IMR-90 (cell line): ENCODE data around the gene PPP6R3. TPM values are rescaled to one million over a fixed set of nuclear protein-coding genes. Genes with fewer than 3 reads are reported as not detected.

Source experiments
- ATAC-seq: fragments of 200-7000 bp; cut with Tn5 transposase; 2 replicates; pipeline ENCODE4 v1.9.1; 2020; ENCODE audit warnings: low read depth, mild to moderate bottlenecking, moderate library complexity
- BruUV-seq: library from RNA; stranded (reverse); fragments of 400-500 nt; replicated peaks from 2 replicates; lab custom pipeline; 2021; lab: Mats Ljungman, UMichigan
- CTCF ChIA-PET: fragments of 300-600 bp; formaldehyde crosslinking; extraction: SDS; loops from one replicate; lab custom pipeline; 2021; ENCODE audit warnings: antibody characterized with exemption; lab: Yijun Ruan, JAX
- POLR2A ChIA-PET: fragments of 300-600 bp; sonication (Branson Sonifier 250); formaldehyde crosslinking; loops from one replicate; lab custom pipeline; 2022; ENCODE audit warnings: antibody characterized with exemption; ENCODE audit not compliant: unreplicated experiment; lab: Charles Lee
- DNase-seq: peaks from one replicate; pipeline ENCODE4 v3.0.0; 2013
- H2AFZ ChIP-seq: replicated peaks from 2 replicates; pipeline ENCODE3; 2013; ENCODE audit warnings: low read length, mild to moderate bottlenecking; ENCODE audit not compliant: poor library complexity
- H2AK5ac ChIP-seq: 2 replicates; pipeline ENCODE4 v1.6.1; 2013; ENCODE audit warnings: low read depth, low read length, inconsistent platforms
- H2AK9ac ChIP-seq: replicated peaks from 2 replicates; pipeline ENCODE3; 2013; ENCODE audit warnings: mild to moderate bottlenecking, low read depth, low read length, moderate library complexity; ENCODE audit not compliant: poor library complexity
- H2BK120ac ChIP-seq: 2 replicates; pipeline ENCODE4 v1.6.1; 2013; ENCODE audit warnings: low read depth, low read length, inconsistent platforms
- H2BK15ac ChIP-seq: 3 replicates; pipeline ENCODE4 v1.6.1; 2013; ENCODE audit warnings: low read depth, low read length, inconsistent platforms
- H2BK20ac ChIP-seq: 2 replicates; pipeline ENCODE4 v1.6.1; 2013; ENCODE audit warnings: low read depth, mild to moderate bottlenecking, inconsistent platforms, low read length, moderate library complexity
- H2BK5ac ChIP-seq: 2 replicates; pipeline ENCODE4 v1.6.1; 2013; ENCODE audit warnings: mild to moderate bottlenecking, low read depth, low read length, inconsistent platforms; ENCODE audit not compliant: poor library complexity, severe bottlenecking
- H3K14ac ChIP-seq: replicated peaks from 2 replicates; pipeline ENCODE4 v1.6.1; 2013; ENCODE audit warnings: low read depth, low read length, inconsistent platforms
- H3K18ac ChIP-seq: 2 replicates; pipeline ENCODE4 v1.6.1; 2013; ENCODE audit warnings: low read depth, low read length, control low read depth
- H3K23ac ChIP-seq: 2 replicates; pipeline ENCODE4 v1.6.1; 2013; ENCODE audit warnings: low read depth, low read length, inconsistent platforms
- H3K27ac ChIP-seq: 2 replicates; pipeline ENCODE4 v1.5.1; 2013; ENCODE audit warnings: mild to moderate bottlenecking, control low read depth, low read length; ENCODE audit not compliant: insufficient read depth
- H3K27me3 ChIP-seq: 2 replicates; pipeline ENCODE4 v1.6.1; 2013; ENCODE audit warnings: low read length; ENCODE audit not compliant: control insufficient read depth, insufficient read depth
- H3K36me3 ChIP-seq: 2 replicates; pipeline ENCODE4 v1.6.1; 2013; ENCODE audit warnings: low read length, mixed read lengths; ENCODE audit not compliant: control insufficient read depth, insufficient read depth
- H3K4ac ChIP-seq: 2 replicates; pipeline ENCODE4 v1.6.1; 2013; ENCODE audit warnings: low read depth, low read length, inconsistent platforms
- H3K4me1 ChIP-seq: 2 replicates; pipeline ENCODE4 v1.6.1; 2013; ENCODE audit warnings: low read length, mixed read lengths; ENCODE audit not compliant: control insufficient read depth, insufficient read depth
- H3K4me2 ChIP-seq: 2 replicates; pipeline ENCODE4 v1.6.1; 2013; ENCODE audit warnings: low read depth, mild to moderate bottlenecking, control low read depth, low read length, moderate library complexity
- H3K4me3 ChIP-seq: 2 replicates; pipeline ENCODE4 v1.5.1; 2013; ENCODE audit warnings: low read depth, mild to moderate bottlenecking, control low read depth, low read length, moderate library complexity; ENCODE audit not compliant: insufficient read depth
- H3K56ac ChIP-seq: 2 replicates; pipeline ENCODE4 v1.6.1; 2013; ENCODE audit warnings: low read length, inconsistent platforms; ENCODE audit not compliant: insufficient read depth; ENCODE audit errors: extremely low read depth
- H3K79me1 ChIP-seq, 2 experiments: 2 replicates each; pipeline ENCODE4 v1.6.1; 2013; ENCODE audit warnings: low read length in 2 of 2, inconsistent platforms in 1 of 2, low read depth in 1 of 2
- H3K9ac ChIP-seq: 2 replicates; pipeline ENCODE4 v1.6.1; 2013; ENCODE audit warnings: low read depth, low read length, control low read depth
- H3K9me1 ChIP-seq: 2 replicates; pipeline ENCODE4 v1.6.1; 2013; ENCODE audit warnings: low read length, inconsistent platforms; ENCODE audit not compliant: insufficient read depth
- H3K9me3 ChIP-seq: 2 replicates; pipeline ENCODE4 v1.6.1; 2013; ENCODE audit warnings: low read length; ENCODE audit not compliant: control insufficient read depth, insufficient read depth
- H4K20me1 ChIP-seq: 2 replicates; pipeline ENCODE4 v1.6.1; 2013; ENCODE audit warnings: low read length, inconsistent platforms; ENCODE audit not compliant: insufficient read depth
- H4K5ac ChIP-seq: 2 replicates; pipeline ENCODE4 v1.6.1; 2013; ENCODE audit warnings: mild to moderate bottlenecking, low read depth, low read length, control low read depth
- H4K8ac ChIP-seq, 2 experiments: 2 replicates each; pipeline ENCODE4 v1.6.1; 2013; ENCODE audit warnings: low read depth in 2 of 2, low read length in 2 of 2, control low read depth in 1 of 2, inconsistent platforms in 1 of 2
- H4K91ac ChIP-seq: 2 replicates; pipeline ENCODE4 v1.6.1; 2013; ENCODE audit warnings: low read depth, low read length, inconsistent platforms; ENCODE audit not compliant: insufficient read depth
- BHLHE40 ChIP-seq: fragments of 150-350 bp; IDR thresholded peaks from 2 replicates; pipeline ENCODE4 v1.6.1; 2016; ENCODE audit warnings: mild to moderate bottlenecking, low read depth, low read length
- CEBPB ChIP-seq: IDR thresholded peaks from 2 replicates; pipeline ENCODE4 v1.6.1; 2012; ENCODE audit warnings: low read depth, low read length, improper control_type of control experiment
- CHD1 ChIP-seq: IDR thresholded peaks from 2 replicates; pipeline ENCODE4 v1.6.1; 2012; ENCODE audit warnings: low read depth, low read length, improper control_type of control experiment
- CTCF ChIP-seq: conservative IDR thresholded peaks from 2 replicates; pipeline ENCODE4 v1.5.1; 2012; ENCODE audit warnings: mild to moderate bottlenecking, low read depth, low read length, improper control_type of control experiment
- ELK1 ChIP-seq: fragments of 150-350 bp; IDR thresholded peaks from 2 replicates; pipeline ENCODE4 v1.6.1; 2016; ENCODE audit warnings: low read depth, mild to moderate bottlenecking, low read length, moderate library complexity, borderline replicate concordance
- FOS ChIP-seq: fragments of 150-350 bp; IDR thresholded peaks from 2 replicates; pipeline ENCODE4 v1.6.1; 2016; ENCODE audit warnings: low read depth, low read length
- MAFK ChIP-seq: IDR thresholded peaks from 2 replicates; pipeline ENCODE4 v1.6.1; 2012; ENCODE audit warnings: low read depth, low read length, improper control_type of control experiment
- MAZ ChIP-seq: IDR thresholded peaks from 2 replicates; pipeline ENCODE4 v1.6.1; 2012; ENCODE audit warnings: low read depth, mild to moderate bottlenecking, low read length, improper control_type of control experiment, moderate library complexity, borderline replicate concordance
- MXI1 ChIP-seq: IDR thresholded peaks from 2 replicates; pipeline ENCODE4 v1.6.1; 2012; ENCODE audit warnings: low read depth, mild to moderate bottlenecking, low read length, moderate library complexity, borderline replicate concordance
- POLR2A ChIP-seq: IDR thresholded peaks from 2 replicates; pipeline ENCODE4 v1.6.1; 2012; ENCODE audit warnings: mild to moderate bottlenecking, low read depth, low read length
- RAD21 ChIP-seq: IDR thresholded peaks from 2 replicates; pipeline ENCODE4 v1.6.1; 2012; ENCODE audit warnings: low read length, improper control_type of control experiment
- RCOR1 ChIP-seq: IDR thresholded peaks from 2 replicates; pipeline ENCODE4 v1.6.1; 2012; ENCODE audit warnings: mild to moderate bottlenecking, low read length, improper control_type of control experiment; ENCODE audit not compliant: insufficient replicate concordance
- RFX5 ChIP-seq: IDR thresholded peaks from 2 replicates; pipeline ENCODE4 v1.8.0; 2012; ENCODE audit warnings: low read depth, mild to moderate bottlenecking, low read length, moderate library complexity
- SMC3 ChIP-seq: fragments of 150-350 bp; IDR thresholded peaks from 2 replicates; pipeline ENCODE4 v1.6.1; 2016; ENCODE audit warnings: low read depth, mild to moderate bottlenecking, antibody characterized with exemption, low read length, moderate library complexity
- USF2 ChIP-seq: fragments of 150-350 bp; IDR thresholded peaks from 2 replicates; pipeline ENCODE4 v1.6.1; 2017; ENCODE audit warnings: mild to moderate bottlenecking, antibody characterized with exemption, low read length, low read depth
- WGBS, 2 experiments: methylation state at CpG; one replicate each; pipeline versions ENCODE4 v1.1.5 to v1.1.7; 2013; ENCODE audit warnings: missing lambda C conversion rate in 2 of 2; ENCODE audit not compliant: insufficient read length in 1 of 2; ENCODE audit errors: extremely low coverage in 2 of 2; 5-methylcytosine and 5-hydroxymethylcytosine counted together
- dilution Hi-C: fragments of 300-500 bp; cut with HindIII; formaldehyde crosslinking; loops from one replicate; pipeline ENCODE4 v1.14.3; 2018; ENCODE audit warnings: low sequenced_read_pairs; ENCODE audit not compliant: unreplicated experiment
- in situ Hi-C: fragments of 300-500 bp; cut with MboI; formaldehyde crosslinking; loops from 3 replicates; pipeline ENCODE4 v1.14.3; 2019; ENCODE audit warnings: low sequenced_read_pairs, inconsistent platforms, mixed read lengths
- intact Hi-C: fragments of 100-400 bp; cut with micrococcal nuclease; formaldehyde crosslinking; loops from 2 replicates; pipeline ENCODE4 v1.10.0; 2022
- polyA plus RNA-seq, 3 experiments: library from polyadenylated mRNA; depleted of rRNA; stranded (reverse); fragments of >200 nt; gene quantifications; 2 replicates each; pipeline ENCODE4 v1.2.3, GENCODE V29; 2012; ENCODE audit warnings: low replicate concordance in 1 of 3
- total RNA-seq: library from RNA; depleted of rRNA; stranded (reverse); fragments of >200 nt; gene quantifications from 2 replicates; pipeline ENCODE4 v1.2.3, GENCODE V29; 2012

Gene PPP6R3
- total and polyA plus RNA-seq, 2 of the 4 experiments (the other 2 are of a cell fraction): 29.0 to 123 TPM

GRCh38 chr11:68425866-68426380 is 34.6 kb upstream of the PPP6R3 start:
- Histone ChIP-seq H3K27ac (no peak overlapping the region), H3K4me1 (no peaks in the 10 kb centered on the region), H3K23ac (no peak overlapping the region), H2BK5ac (no peak overlapping the region), H2AK9ac (no peak overlapping the region), H4K8ac (no peak overlapping the region), H3K9ac (no peak overlapping the region), H4K20me1 (peaks cover 9% of the 10 kb centered on the region; the same call in 1 of the 2 replicates), H4K5ac (no peak overlapping the region), H3K9me1 (no peaks in the 10 kb centered on the region; the same call in 1 of the 2 replicates), H3K9me3 (peaks cover 14% of the 10 kb centered on the region), H2AK5ac (no peak overlapping the region), H4K91ac (no peak overlapping the region), H3K4me3 (no peak overlapping the region), H3K36me3 (peaks cover 59% of the 10 kb centered on the region), H3K27me3 (no peaks in the 10 kb centered on the region), H3K18ac (no peak overlapping the region), H2BK15ac (no peak overlapping the region), H2AFZ (no peak overlapping the region), H3K56ac (no peak overlapping the region), H2BK120ac (no peak overlapping the region), H3K14ac (no peak overlapping the region), H3K4me2 (no peak overlapping the region), H2BK20ac (no peak overlapping the region), H3K4ac (no peak overlapping the region), H3K79me1 (peaks cover 0 to 5% of the 10 kb centered on the region in 2 experiments; a peak in 1 of 4 replicates)
- in situ Hi-C loops: no loop called here
- ATAC-seq (no peak), DNase-seq (no peak)
- TF ChIP-seq BHLHE40 (no peak), RAD21 (no peak), FOS (no peak), CTCF (no peak), CEBPB (no peak), MXI1 (no peak), POLR2A (no peak), RFX5 (no peak), MAZ (no peak), CHD1 (no peak), ELK1 (no peak), USF2 (no peak), MAFK (no peak), RCOR1 (no peak), SMC3 (no peak)
- dilution Hi-C loops: no loop called here
- WGBS, 2 experiments: 96% methylated on average over 16 of the region's 21 CpGs; no CpG with 5 or more reads in 1 of the 2 experiments
- intact Hi-C loops: no loop called here
- BruUV-seq: no TSS peak
- POLR2A ChIA-PET: no interaction called here
- CTCF ChIA-PET: no interaction called here
